DMS 273 treated with DMSO at 0.1 percent for 48 hours (cell line): ENCODE measurements around the gene FUT1.
A peak's percentile ranks its signal among the peaks of the same experiment; 100 is the strongest.
"Not testable (repeated sequence)": the region's sequence is repeated elsewhere in the genome, so short reads cannot be mapped to it uniquely, and the experiment has no call there.

Experiments used
- DNase-seq: peaks from one replicate; lab custom pipeline; 2025; lab: John Stamatoyannopoulos, UW

The FUT1 gene

GRCh38 chr19:48718106-48718505 lies 34.3 kb downstream of the FUT1 start:
- not testable (repeated sequence) for DNase-seq

- peak; percentile 87 for DNase-seq
These were observed 35.7 kb downstream of the FUT1 start for GRCh38 chr19:48716562-48717291.

GRCh38 chr19:48715681-48716171 lies 36.7 kb downstream of the FUT1 start:
- DNase-seq = peak; percentile 62

- no peak for DNase-seq
These were observed 37.4 kb downstream of the FUT1 start for GRCh38 chr19:48714759-48715675.

DNA sequence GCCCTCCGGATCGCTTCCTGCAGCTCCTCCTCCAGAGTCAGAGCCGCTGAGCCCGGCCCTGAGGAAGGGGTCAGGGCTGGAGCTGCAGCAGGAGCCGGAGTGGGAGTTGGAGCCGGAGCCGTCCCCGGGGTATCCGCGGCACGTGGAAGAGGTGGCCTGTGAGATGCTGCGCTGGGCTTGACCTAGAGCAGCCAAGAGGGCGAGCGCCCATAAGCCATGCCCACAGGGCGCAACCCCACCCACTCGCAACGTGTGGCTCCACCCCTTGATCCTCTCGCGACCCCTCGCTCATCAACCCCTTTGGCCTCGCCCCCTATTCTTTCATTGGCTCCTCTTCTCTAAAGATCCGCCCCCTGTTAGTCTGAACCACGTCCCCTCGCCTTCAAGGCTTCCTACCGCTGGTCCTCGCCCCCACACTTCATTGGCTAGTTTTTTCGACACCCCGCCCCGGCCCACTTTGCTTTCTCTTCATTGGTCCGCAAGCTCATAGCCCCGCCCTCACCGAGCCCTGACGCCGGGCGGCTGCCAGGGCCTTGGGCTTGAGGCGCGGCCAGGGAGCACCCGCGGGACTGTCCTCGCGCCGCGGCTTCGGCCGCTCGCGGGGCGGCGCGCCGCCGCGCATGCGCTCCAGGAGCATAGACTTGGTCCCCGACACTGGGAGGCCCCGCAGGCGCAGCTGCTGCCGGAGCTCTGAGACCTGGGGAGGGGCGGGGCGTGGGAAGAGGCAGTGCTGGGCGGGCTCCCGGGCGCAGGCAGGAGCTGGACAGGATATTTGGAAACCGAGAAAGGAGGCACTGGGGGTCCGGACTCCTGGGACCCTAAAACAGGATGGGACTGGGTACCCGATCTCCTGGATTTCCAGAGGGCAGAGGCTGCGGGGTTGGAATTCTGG lies 38.3 kb downstream of the FUT1 start:
- peak; percentile 99 for DNase-seq

DNA sequence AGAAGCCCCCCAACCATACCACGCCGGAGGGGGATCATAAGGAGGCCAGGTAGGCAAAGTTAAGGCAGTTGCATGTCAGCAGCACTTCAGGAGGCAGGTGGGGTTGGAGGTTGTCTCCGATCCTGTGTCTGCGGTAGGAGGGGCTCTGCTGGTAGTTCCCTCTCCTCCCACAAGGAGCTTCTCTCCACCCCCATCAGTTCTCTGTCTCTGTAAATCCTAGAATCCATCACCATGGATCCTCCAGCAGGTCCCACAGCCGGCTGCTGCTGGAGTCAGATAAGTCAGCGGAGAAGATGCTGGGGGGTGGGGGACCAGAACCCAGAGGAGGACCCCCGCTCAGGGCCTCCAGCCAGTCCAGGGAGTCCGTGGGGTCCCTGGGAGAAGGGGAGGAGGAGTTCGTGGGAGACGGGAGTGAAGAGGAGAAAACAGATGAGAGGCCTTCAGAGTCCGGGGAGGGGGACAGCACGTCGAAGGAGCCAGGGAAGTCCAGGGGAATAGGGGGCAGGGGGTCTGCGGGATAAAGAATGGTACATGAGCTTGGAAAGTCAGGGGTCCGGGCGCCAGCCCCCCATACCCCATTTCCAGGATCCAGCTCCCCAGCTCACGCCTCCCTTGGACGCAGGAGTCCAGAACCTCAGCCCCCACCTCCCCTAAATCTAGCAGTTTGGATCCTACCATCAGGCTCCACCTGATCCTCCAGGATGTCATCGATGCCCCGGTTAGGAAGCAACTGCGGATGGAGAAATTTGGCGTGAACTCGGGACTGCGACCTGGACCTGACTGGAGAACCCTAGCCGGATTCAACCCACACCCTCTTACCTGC lies 39.2 kb downstream of the FUT1 start:
- no peak for DNase-seq

GRCh38 chr19:48711106-48711662 lies 41.3 kb downstream of the FUT1 start:
- DNase-seq = no peak

GRCh38 chr19:48708471-48708870 lies 44.0 kb downstream of the FUT1 start:
- DNase-seq = no peak

DNA sequence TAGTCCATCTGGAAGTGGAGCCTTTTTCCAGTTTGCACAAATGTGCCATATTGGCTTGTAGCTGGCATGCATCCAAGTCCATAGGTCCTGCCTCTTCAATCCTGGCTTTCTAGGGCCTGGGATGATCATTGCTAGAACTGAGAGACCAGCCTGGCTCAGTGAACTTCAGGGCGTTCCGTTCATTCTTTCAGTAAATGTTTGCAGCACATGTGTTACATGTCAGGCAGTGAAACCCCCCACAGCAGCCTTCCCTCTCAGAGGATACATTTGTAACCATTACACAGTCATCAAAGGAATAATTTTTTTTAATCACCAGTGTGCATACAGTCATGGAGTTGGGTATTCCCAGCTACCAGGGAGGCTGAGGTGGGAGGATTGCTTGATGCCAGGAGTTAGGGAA lies 47.0 kb downstream of the FUT1 start:
- DNase-seq = no peak

GRCh38 chr19:48703316-48703715 lies 49.1 kb downstream of the FUT1 start:
- DNase-seq = no peak

DNA sequence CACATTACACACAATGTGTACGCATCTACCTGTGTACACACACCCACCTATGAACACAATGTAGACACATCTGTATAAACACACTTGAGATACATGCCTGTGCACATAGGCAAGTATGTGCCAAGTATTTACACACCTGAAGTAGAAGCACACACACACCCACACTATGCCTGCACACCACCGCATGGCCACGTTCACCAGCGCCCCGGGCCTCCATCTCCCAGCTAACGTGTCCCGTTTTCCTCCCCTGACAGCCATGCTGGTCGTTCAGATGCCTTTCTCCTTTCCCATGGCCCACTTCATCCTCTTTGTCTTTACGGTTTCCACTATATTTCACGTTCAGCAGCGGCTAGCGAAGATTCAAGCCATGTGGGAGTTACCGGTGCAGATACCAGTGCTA lies 49.7 kb downstream of the FUT1 start:
- no peak for DNase-seq

DNA sequence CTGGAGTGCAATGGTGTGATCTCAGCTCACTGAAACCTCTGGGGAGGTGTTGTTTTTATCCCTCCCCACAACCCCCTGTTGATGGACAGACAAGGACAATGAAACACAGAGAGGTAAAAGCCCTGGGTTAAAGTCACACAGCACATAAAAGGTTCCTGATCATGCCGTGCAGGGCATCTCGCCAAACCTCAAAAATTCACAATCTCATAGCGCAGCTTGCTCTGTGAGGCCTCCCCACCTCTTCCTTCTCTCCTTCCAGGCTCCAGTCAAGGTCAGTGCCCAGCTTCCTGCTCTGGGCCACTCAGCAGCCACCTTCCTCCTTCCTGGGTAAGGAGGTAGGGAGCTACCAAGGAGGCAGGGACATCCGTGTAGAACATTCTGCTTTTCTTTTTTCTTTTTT lies 54.4 kb downstream of the FUT1 start:
- no peak for DNase-seq
